ENCODE measurements around the gene MAGEA10. TPM values are rescaled to one million over a fixed set of nuclear protein-coding genes. Genes with fewer than 3 reads are reported as not detected.
"Not testable (repeated sequence)": the region's sequence is repeated elsewhere in the genome, so short reads cannot be mapped to it uniquely, and the experiment has no call there.

MAGEA10 gene
- total RNA-seq: not detected

DNA sequence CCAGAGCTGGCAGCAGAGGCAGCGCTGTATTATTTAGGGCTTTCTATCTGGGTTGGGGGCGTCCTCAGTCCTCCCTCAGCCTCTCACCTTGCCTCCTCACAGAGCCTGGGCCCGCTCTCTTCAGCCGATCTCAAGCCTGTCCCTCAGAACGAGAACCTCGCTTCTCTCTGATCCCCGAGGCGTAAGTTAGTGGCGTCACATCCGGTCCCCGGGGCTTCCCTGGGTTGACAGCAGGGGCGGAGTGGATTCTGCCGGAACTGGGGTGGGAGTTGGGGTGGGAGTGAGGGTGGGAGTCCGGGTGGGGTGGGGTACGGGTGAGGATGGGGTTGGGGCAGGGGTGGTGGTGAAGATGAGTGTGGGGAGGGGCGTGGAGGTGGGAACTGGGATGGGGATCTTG, at the start of gene MAGEA10:
TSS of gene MAGEA10 (minus strand) at position 190 of the 397 bp plus-strand sequence. CDS start 2,957 bp downstream, outside the sequence.
- Histone ChIP-seq H3K27me3 (no peaks in the 10 kb centered on the region), H3K9me3 (no peaks in the 10 kb centered on the region), H3K4me1 (no peaks in the 10 kb centered on the region), H3K36me3 (no peaks in the 10 kb centered on the region), H3K27ac (no peak within 1 kb of the TSS), H3K4me3 (no peak within 1 kb of the TSS)
- WGBS: 85% methylated on average over 14 of the region's 16 CpGs
- DNase-seq (ENCODE audit: low spot score in 2 of 2): no peak
- no peak for TF ChIP-seq POLR2A (IDR thresholded peaks at IDR 0.05)
- no peak for TF ChIP-seq EP300 (IDR thresholded peaks at IDR 0.05)
- TF ChIP-seq POLR2AphosphoS5 (IDR thresholded peaks at IDR 0.05): no peak
- TF ChIP-seq, protein P1, sequence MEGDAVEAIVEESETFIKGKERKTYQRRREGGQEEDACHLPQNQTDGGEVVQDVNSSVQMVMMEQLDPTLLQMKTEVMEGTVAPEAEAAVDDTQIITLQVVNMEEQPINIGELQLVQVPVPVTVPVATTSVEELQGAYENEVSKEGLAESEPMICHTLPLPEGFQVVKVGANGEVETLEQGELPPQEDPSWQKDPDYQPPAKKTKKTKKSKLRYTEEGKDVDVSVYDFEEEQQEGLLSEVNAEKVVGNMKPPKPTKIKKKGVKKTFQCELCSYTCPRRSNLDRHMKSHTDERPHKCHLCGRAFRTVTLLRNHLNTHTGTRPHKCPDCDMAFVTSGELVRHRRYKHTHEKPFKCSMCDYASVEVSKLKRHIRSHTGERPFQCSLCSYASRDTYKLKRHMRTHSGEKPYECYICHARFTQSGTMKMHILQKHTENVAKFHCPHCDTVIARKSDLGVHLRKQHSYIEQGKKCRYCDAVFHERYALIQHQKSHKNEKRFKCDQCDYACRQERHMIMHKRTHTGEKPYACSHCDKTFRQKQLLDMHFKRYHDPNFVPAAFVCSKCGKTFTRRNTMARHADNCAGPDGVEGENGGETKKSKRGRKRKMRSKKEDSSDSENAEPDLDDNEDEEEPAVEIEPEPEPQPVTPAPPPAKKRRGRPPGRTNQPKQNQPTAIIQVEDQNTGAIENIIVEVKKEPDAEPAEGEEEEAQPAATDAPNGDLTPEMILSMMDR (IDR thresholded peaks at IDR 0.05): no peak

DNA sequence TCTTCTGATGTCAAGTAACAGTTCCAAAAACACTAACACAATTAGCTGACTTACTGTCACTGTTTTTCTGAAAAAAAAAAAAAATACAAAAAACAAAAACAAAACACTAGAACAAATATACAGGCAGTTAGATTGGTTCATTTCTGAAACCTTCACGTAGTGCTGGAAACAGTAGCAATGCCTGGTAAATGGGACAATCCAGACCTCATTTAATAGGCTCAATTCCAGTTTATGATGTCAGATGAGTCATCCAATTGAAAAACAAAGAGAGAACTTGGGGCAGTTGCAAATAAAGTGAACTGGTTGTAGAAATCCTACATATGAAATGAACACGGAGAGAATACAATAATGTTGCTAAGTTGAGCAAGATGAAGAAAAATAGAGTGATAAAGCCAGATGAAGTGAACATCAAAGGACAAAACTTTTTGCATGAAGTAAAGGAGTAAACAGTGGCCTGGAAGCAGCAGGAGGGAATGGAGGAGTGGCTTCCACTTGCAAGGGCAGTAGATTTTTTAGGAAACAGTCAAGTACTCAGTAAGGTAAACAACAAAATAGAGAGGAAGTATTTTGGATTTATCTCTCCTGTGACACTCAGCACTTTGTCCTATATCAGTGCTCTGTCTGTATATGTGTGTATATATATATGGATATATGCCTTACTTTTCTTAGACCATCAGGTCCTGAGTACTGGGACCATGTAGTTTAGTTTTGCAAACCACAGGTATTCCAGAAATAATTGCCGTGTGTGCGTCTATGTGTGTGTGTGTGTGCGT, 39.3 kb upstream of the MAGEA10 start:
- Histone ChIP-seq H3K9me3 (no peaks in the 10 kb centered on the region), H3K4me1 (no peaks in the 10 kb centered on the region), H3K27me3 (no peaks in the 10 kb centered on the region), H3K4me3 (no peak overlapping the region), H3K36me3 (no peaks in the 10 kb centered on the region), H3K27ac (no peak overlapping the region)
- TF ChIP-seq, protein P1 (IDR thresholded peaks at IDR 0.05): no peak
- TF ChIP-seq POLR2A (IDR thresholded peaks at IDR 0.05) (no peak), POLR2AphosphoS5 (IDR thresholded peaks at IDR 0.05) (no peak), EP300 (IDR thresholded peaks at IDR 0.05) (no peak)
- DNase-seq (ENCODE audit: low spot score in 2 of 2): no peak
- WGBS: 72% methylated on average over 5 of the region's 5 CpGs

DNA sequence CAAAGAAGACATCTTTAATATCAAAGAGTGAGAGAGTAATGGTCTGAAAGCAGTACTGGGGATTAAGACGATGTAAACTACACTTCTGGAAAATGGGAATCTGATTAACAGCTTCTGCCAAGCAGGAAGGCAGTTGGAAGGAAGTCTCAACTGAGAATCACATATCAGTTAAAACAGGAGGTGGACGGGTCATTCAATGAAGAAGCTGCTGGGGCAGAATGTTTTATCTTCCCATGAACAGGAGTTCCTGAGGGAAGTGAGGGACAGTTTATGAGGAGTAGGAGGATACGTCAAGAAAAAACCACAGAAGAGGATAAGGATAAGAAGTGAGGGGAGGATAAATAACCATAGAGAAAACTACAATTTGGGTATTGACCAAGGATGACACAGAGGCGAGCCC, 38.7 kb upstream of the MAGEA10 start:
- no peaks in the 10 kb centered on the region for H3K4me1 ChIP-seq
- H3K36me3 ChIP-seq: no peaks in the 10 kb centered on the region
- H3K9me3 ChIP-seq: no peaks in the 10 kb centered on the region
- 59% methylated on average over 4 of the region's 4 CpGs for WGBS
- H3K27me3 ChIP-seq: no peaks in the 10 kb centered on the region
- H3K27ac ChIP-seq: no peak overlapping the region
- no peak for TF ChIP-seq POLR2A (IDR thresholded peaks at IDR 0.05)
- no peak for TF ChIP-seq POLR2AphosphoS5 (IDR thresholded peaks at IDR 0.05)
- TF ChIP-seq EP300 (IDR thresholded peaks at IDR 0.05): no peak
- TF ChIP-seq, protein P1 (IDR thresholded peaks at IDR 0.05): no peak
- DNase-seq (ENCODE audit: low spot score in 2 of 2): no peak
- H3K4me3 ChIP-seq: no peak overlapping the region

DNA sequence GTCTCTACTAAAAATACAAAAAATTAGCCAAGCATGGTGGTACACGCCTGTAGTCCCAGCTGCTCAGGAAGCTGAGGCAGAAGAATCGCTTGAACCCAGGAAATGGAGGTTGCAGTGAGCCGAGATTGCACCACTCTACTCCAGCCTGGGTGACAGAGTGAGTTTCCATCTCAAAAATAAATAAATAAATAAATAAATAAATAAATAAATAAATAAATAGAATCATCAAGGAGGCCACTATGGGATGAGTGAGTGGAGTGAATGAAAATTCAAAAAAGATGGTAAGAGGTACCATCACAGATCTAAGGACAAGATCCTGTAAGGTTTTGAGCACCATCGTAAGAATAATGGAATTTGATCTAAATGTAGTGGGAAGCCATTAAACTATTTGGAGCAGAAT, 37.5 kb upstream of the MAGEA10 start:
- 80% methylated on average over 4 of the region's 4 CpGs for WGBS
- H3K4me3 ChIP-seq; DNase-seq (ENCODE audit: low spot score in 2 of 2); H3K27ac ChIP-seq; H3K4me1 ChIP-seq; H3K36me3 ChIP-seq; H3K27me3 ChIP-seq; H3K9me3 ChIP-seq: not testable (repeated sequence)

DNA sequence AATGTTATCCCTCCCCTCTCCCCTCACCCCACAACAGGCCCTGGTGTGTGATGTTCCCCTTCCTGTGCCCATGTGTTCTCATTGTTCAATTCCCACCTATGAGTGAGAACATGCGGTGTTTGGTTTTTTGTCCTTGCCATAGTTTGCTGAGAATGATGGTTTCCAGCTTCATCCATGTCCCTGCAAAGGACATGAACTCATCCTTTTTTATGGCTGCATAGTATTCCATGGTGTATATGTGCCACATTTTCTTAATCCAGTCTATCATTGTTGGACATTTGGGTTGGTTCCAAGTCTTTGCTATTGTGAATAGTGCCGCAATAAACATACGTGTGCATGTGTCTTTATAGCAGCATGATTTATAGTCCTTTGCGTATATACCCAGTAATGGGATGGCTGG, 35.5 kb upstream of the MAGEA10 start:
- not testable (repeated sequence) for H3K9me3 ChIP-seq; H3K27me3 ChIP-seq; H3K36me3 ChIP-seq; H3K4me3 ChIP-seq; H3K27ac ChIP-seq; DNase-seq (ENCODE audit: low spot score in 2 of 2); H3K4me1 ChIP-seq
- WGBS: 100% methylated on average over 1 of the region's 4 CpGs

DNA sequence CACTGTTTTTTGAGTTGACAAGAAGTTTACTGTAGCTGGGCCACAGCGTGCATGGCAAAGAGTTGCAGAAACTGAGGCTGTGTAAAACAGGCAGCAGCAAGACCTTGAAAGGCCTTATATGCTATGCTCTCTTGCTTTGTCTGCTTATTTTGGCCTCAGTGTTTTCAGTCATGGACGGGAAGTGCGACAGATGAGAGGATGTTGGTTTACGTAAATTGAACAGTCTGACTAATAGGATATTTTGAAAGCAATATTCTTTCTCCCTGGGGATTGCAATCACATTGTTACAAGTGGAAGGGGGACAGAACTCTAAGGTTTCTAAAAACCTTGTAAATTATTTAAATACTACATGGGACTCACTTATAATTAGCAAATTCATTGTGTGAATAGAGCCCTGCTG, 32.2 kb upstream of the MAGEA10 start:
- Histone ChIP-seq H3K9me3 (no peaks in the 10 kb centered on the region), H3K27me3 (no peaks in the 10 kb centered on the region), H3K4me1 (no peaks in the 10 kb centered on the region), H3K4me3 (no peak overlapping the region), H3K36me3 (no peaks in the 10 kb centered on the region), H3K27ac (no peak overlapping the region)
- WGBS: 88% methylated on average over 4 of the region's 4 CpGs
- TF ChIP-seq, protein P1 (IDR thresholded peaks at IDR 0.05): no peak
- TF ChIP-seq POLR2A (IDR thresholded peaks at IDR 0.05) (no peak), POLR2AphosphoS5 (IDR thresholded peaks at IDR 0.05) (no peak), EP300 (IDR thresholded peaks at IDR 0.05) (no peak)
- no peak for DNase-seq (ENCODE audit: low spot score in 2 of 2)
